PC-3 (cell line): ENCODE results near the gene PLEKHM3. TPM values are rescaled to one million over a fixed set of nuclear protein-coding genes. Genes with fewer than 3 reads are reported as not detected.
A peak's percentile ranks its signal among the peaks of the same experiment; 100 is the strongest.

Source experiments
- ATAC-seq: fragments of 200-7000 bp; cut with Tn5 transposase; 2 replicates; pipeline ENCODE4 v1.9.1; 2020; ENCODE audit warnings: mild to moderate bottlenecking, moderate library complexity
- BruUV-seq: library from RNA; stranded (reverse); fragments of 400-500 nt; replicated peaks from 2 replicates; lab custom pipeline; 2021; lab: Mats Ljungman, UMichigan
- CTCF ChIA-PET: fragments of 300-600 bp; sonication (Branson Sonifier 250); formaldehyde crosslinking; loops from one replicate; lab custom pipeline; 2022; ENCODE audit warnings: antibody characterized with exemption; lab: Charles Lee
- POLR2A ChIA-PET: fragments of 300-600 bp; sonication (Branson Sonifier 250); formaldehyde crosslinking; loops from one replicate; lab custom pipeline; 2022; ENCODE audit warnings: antibody characterized with exemption; ENCODE audit not compliant: unreplicated experiment; lab: Charles Lee
- DNase-seq: peaks from one replicate; pipeline ENCODE4 v3.0.0-alpha.2; 2015
- H2AFZ ChIP-seq: fragments of 300-600 bp; sonication (generic); 2 replicates; pipeline ENCODE4 v1.6.0; 2016; ENCODE audit warnings: antibody characterized with exemption, low read length
- H3F3A ChIP-seq: fragments of 300-600 bp; sonication (generic); one replicate; pipeline ENCODE4 v1.6.0; 2017; ENCODE audit warnings: antibody characterized with exemption, low read length, control low read depth, mild to moderate bottlenecking; ENCODE audit not compliant: unreplicated experiment
- H3K27ac ChIP-seq: fragments of 300-600 bp; sonication (generic); 2 replicates; pipeline ENCODE4 v1.5.1; 2016; ENCODE audit warnings: mild to moderate bottlenecking, low read length
- H3K27me3 ChIP-seq: fragments of 300-600 bp; sonication (generic); 2 replicates; pipeline ENCODE4 v1.6.1; 2016; ENCODE audit warnings: low read length, mixed read lengths
- H3K36me3 ChIP-seq: fragments of 300-600 bp; sonication (generic); 2 replicates; pipeline ENCODE4 v1.6.1; 2016; ENCODE audit warnings: low read depth, mixed run types, low read length, mixed read lengths
- H3K4me1 ChIP-seq: fragments of 300-600 bp; sonication (generic); 2 replicates; pipeline ENCODE4 v1.5.1; 2016; ENCODE audit warnings: low read length; ENCODE audit not compliant: insufficient read depth
- H3K4me2 ChIP-seq: fragments of 300-600 bp; sonication (generic); 2 replicates; pipeline ENCODE4 v1.6.0; 2016; ENCODE audit warnings: low read length
- H3K4me3 ChIP-seq: fragments of 300-600 bp; sonication (generic); 2 replicates; pipeline ENCODE4 v1.5.1; 2016; ENCODE audit warnings: mild to moderate bottlenecking, low read length, mixed read lengths
- H3K79me2 ChIP-seq: fragments of 300-600 bp; sonication (generic); 2 replicates; pipeline ENCODE4 v1.6.1; 2017; ENCODE audit warnings: low read length, mixed read lengths
- H3K9ac ChIP-seq: fragments of 300-600 bp; sonication (generic); 2 replicates; pipeline ENCODE4 v1.6.0; 2016; ENCODE audit warnings: mild to moderate bottlenecking, low read length
- H3K9me2 ChIP-seq: fragments of 300-600 bp; sonication (generic); replicated peaks from 2 replicates; pipeline ENCODE4 v1.6.1; 2016; ENCODE audit warnings: mixed run types, low read length, mixed read lengths
- H3K9me3 ChIP-seq: fragments of 300-600 bp; sonication (generic); 2 replicates; pipeline ENCODE4 v1.6.1; 2016; ENCODE audit warnings: low read length, mixed read lengths
- H4K20me1 ChIP-seq: fragments of 300-600 bp; sonication (generic); 2 replicates; pipeline ENCODE4 v1.6.1; 2016; ENCODE audit warnings: low read length, mixed read lengths
- EZH2 ChIP-seq: fragments of 300-600 bp; sonication (generic); IDR thresholded peaks from one replicate; pipeline ENCODE4 v1.6.1; 2017; ENCODE audit warnings: antibody characterized with exemption, mild to moderate bottlenecking, low read length; ENCODE audit not compliant: unreplicated experiment
- EZH2phosphoT487 ChIP-seq: fragments of 300-600 bp; sonication (generic); IDR thresholded peaks from 2 replicates; pipeline ENCODE4 v1.6.1; 2018; ENCODE audit warnings: mild to moderate bottlenecking, antibody characterized with exemption, low read length, borderline replicate concordance
- intact Hi-C: fragments of 100-400 bp; cut with micrococcal nuclease; formaldehyde crosslinking; loops from 2 replicates; pipeline ENCODE4 v1.9.0; 2023
- total RNA-seq: library from RNA; depleted of rRNA; stranded (reverse); fragments of >200 nt; gene quantifications from 2 replicates; pipeline ENCODE4 v1.2.3, GENCODE V29; 2014
- TF ChIP-seq, protein P1 (sequence below): fragments of 300-600 bp; sonication (generic); conservative IDR thresholded peaks from 2 replicates; pipeline ENCODE4 v1.5.1; 2017; ENCODE audit warnings: antibody characterized with exemption, low read depth, mild to moderate bottlenecking, low read length

The PLEKHM3 gene
- total RNA-seq, 1 experiment from 2014 or later = 5.9 TPM

DNA sequence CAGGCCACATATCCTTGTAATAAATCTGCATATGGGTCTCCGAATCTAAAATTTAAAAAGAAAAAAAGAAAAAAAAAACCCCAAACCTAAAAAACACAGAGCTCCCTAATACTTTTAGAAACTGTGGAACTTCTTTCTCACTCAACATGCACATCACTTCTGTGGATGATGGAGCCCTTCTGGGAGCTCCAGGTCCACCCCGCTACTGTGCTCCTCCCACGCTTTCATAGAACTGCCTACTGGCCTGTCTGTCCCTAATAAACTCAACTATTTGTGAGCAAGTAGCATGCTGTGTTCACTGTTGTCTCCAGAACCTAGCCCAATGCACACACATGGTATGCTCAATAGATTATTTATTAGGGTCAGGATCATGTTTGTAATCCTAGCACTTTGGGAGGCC, 172.5 kb downstream of the PLEKHM3 start:
- no TSS peak for BruUV-seq
- no peaks in the 10 kb centered on the region for H3K9me3 ChIP-seq
- no peak overlapping the region for H3K27ac ChIP-seq
- H3K79me2 ChIP-seq = no peaks in the 10 kb centered on the region
- DNase-seq = no peak
- no peak overlapping the region for H3K4me2 ChIP-seq
- H3K27me3 ChIP-seq = no peaks in the 10 kb centered on the region
- no peak overlapping the region for H3K4me3 ChIP-seq
- peaks cover 6% of the 10 kb centered on the region for H3K4me1 ChIP-seq
- H3K9ac ChIP-seq = no peak overlapping the region
- H3K36me3 ChIP-seq = no peaks in the 10 kb centered on the region
- ChIA-PET CTCF (no interaction called here), POLR2A (interaction anchor here (0.6 kb wide), 1 partner anchor 758 kb away, joined by 3 read pairs; no protein-coding TSS in a partner anchor)
- no peak for ATAC-seq
- no peak for TF ChIP-seq EZH2
- no peak for TF ChIP-seq EZH2phosphoT487
- TF ChIP-seq, protein P1, sequence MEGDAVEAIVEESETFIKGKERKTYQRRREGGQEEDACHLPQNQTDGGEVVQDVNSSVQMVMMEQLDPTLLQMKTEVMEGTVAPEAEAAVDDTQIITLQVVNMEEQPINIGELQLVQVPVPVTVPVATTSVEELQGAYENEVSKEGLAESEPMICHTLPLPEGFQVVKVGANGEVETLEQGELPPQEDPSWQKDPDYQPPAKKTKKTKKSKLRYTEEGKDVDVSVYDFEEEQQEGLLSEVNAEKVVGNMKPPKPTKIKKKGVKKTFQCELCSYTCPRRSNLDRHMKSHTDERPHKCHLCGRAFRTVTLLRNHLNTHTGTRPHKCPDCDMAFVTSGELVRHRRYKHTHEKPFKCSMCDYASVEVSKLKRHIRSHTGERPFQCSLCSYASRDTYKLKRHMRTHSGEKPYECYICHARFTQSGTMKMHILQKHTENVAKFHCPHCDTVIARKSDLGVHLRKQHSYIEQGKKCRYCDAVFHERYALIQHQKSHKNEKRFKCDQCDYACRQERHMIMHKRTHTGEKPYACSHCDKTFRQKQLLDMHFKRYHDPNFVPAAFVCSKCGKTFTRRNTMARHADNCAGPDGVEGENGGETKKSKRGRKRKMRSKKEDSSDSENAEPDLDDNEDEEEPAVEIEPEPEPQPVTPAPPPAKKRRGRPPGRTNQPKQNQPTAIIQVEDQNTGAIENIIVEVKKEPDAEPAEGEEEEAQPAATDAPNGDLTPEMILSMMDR = no peak
- no peak overlapping the region for H2AFZ ChIP-seq
- H3K9me2 ChIP-seq = no peaks in the 10 kb centered on the region
- intact Hi-C loops = no loop called here
- H3F3A ChIP-seq = no peaks in the 10 kb centered on the region
- H4K20me1 ChIP-seq = no peaks in the 10 kb centered on the region

- Histone ChIP-seq H3K27ac (no peak overlapping the region), H3K9me2 (no peaks in the 10 kb centered on the region), H2AFZ (no peak overlapping the region), H3K4me2 (no peak overlapping the region), H3K27me3 (no peaks in the 10 kb centered on the region), H3F3A (no peaks in the 10 kb centered on the region), H3K36me3 (no peaks in the 10 kb centered on the region), H4K20me1 (no peaks in the 10 kb centered on the region), H3K9me3 (no peaks in the 10 kb centered on the region), H3K4me3 (no peak overlapping the region), H3K4me1 (peaks cover 16% of the 10 kb centered on the region), H3K79me2 (no peaks in the 10 kb centered on the region), H3K9ac (no peak overlapping the region)
- intact Hi-C loops = loop anchor here (5.0 kb wide), 1 partner anchor 123 kb away; no protein-coding TSS in a partner anchor
- POLR2A ChIA-PET = no interaction called here
- ATAC-seq (no peak), DNase-seq (no peak)
- CTCF ChIA-PET = no interaction called here
- BruUV-seq = no TSS peak
- TF ChIP-seq, protein P1 = no peak
- TF ChIP-seq EZH2phosphoT487 (no peak), EZH2 (no peak)
These were observed 175.9 kb downstream of the PLEKHM3 start for GRCh38 chr2:207849443-207849842.

DNA sequence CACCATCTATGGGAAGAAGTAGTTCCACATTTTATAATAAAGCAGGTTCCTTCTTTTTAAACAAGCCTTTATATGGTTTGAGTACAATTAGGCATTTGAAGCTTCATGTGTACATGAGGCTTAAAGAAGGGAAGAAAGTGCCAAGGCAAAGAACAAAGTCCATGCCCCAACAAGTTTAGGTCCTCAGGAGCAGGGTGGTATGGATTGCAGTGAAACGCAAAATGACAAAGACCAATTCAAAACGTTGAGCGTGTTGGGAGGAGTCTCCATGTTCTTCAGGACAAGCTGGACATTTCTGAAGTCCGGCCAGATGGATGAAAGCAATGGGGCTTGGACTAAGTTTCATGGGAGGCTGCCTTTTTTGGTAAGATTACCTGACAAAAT, 176.8 kb downstream of the PLEKHM3 start:
- DNase-seq (no peak), ATAC-seq (no peak)
- Histone ChIP-seq H3K79me2 (no peaks in the 10 kb centered on the region), H3K9me2 (no peaks in the 10 kb centered on the region), H3K4me2 (peak overlapping the region; percentile 40; the same call in 1 of the 2 replicates), H3K9me3 (no peaks in the 10 kb centered on the region), H2AFZ (no peak overlapping the region), H3K9ac (no peak overlapping the region), H3F3A (no peaks in the 10 kb centered on the region), H3K4me1 (peaks cover 16% of the 10 kb centered on the region), H3K27ac (no peak overlapping the region), H3K36me3 (no peaks in the 10 kb centered on the region), H4K20me1 (no peaks in the 10 kb centered on the region), H3K27me3 (no peaks in the 10 kb centered on the region), H3K4me3 (no peak overlapping the region)
- ChIA-PET CTCF (interaction anchor here (0.7 kb wide), 1 partner anchor 93 kb away, joined by 3 read pairs; no protein-coding TSS in a partner anchor), POLR2A (no interaction called here)
- BruUV-seq = no TSS peak
- intact Hi-C loops = loop anchor here (5.0 kb wide), 1 partner anchor 124 kb away; no protein-coding TSS in a partner anchor
- TF ChIP-seq EZH2phosphoT487 (no peak), EZH2 (no peak)
- TF ChIP-seq, protein P1 = no peak
